ENCODE measurements around the gene GFPT1.

GFPT1 gene

DNA sequence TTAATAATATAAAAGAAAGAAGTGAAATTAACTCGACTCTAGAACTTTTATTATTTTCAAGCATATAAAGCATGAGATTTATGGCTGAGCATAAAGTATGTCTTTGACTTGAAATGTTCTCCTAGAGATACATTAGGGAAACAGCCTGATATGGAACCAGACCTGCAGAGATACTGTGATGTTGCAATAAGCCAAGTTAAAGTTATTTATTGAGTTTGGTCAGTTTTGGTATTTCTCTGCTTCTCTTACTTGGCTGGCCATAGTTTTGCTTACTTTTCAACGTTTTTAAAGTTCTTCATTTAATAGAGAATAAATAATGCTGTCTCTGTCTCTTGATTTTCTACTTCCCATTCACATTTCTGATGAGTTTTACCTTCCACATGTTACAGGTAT is 76.0 kb downstream of the GFPT1 start:
- DNase-seq: no peak

DNA sequence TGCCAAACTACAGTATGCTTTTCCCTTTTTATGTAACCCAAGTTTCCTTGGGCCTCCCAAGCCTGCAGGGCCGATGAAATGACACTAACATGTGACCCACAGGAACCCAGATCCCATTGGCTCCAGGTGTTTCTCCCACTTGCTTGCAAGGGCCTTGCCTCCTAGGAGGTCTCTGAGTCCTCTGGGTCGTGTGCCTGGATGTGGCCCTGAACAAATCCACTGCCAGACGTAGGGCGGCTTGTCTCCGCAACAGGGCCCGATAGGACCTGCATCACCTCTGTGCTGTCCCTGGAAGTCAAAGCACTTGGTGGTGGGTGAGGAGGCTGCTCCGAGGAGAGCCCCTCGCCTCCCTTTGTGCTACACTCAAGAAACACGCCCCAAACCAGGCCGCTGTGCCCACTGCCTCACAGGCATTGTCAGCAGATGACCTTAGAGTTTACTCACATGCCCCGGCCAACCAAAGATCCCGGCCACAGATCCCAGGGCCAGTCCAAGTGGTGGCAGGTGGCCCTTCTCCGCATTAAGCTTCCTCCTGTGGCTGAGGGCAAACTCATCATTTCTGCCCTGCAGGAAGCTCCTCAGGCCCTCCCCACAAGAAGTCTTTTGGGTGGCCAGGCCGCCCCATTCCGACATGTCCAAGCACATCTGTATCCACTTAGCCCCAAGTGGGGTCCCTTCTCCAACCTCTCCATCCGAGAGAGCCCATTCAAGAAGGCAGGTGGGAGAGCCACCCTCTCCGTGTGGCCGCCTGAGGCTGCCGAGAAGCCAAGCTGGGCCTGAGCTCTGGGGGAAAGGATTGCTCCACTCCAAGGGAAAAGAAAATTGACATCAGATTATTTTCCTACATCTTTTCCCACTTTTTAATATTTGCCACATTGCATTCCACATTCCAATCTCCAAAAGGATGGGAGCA is 76.7 kb downstream of the GFPT1 start:
- DNase-seq: no peak

DNA sequence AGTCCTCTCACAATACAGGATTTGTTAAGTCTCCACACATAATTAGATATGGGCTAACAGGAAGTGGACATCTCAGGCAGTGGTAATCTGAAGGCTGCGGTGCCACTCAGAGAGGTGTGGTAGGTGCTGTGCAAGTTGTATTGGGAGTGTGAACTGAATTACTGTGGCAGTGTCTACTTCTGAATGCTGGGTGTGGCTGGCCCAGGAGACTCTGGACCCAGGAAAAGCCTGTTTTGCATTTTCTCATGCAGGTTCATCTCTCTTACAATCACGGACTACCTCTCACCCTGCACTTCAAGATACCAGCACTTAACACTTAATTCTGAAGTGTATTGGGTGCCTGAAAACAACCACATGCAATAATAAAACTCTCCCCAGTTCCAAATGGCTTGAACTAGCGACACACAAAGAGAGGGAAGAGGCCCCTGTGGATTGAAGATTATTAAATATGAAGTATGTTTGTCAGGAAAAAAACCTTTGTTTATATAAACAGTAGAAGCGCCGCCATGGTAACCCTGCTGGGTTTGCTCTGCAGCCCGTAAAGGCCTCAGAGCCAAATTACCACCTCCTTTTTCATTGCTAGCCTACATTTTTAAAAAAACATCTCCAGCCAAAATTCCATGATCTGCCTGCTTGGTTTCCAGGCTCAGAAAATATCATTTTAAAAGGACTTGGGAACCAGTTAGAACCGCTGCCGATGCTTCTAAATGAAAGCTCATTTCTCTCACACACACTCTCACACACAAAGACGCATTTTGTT is 77.5 kb downstream of the GFPT1 start:
- DNase-seq: peak in 1 of 2 donors; percentile 13

DNA sequence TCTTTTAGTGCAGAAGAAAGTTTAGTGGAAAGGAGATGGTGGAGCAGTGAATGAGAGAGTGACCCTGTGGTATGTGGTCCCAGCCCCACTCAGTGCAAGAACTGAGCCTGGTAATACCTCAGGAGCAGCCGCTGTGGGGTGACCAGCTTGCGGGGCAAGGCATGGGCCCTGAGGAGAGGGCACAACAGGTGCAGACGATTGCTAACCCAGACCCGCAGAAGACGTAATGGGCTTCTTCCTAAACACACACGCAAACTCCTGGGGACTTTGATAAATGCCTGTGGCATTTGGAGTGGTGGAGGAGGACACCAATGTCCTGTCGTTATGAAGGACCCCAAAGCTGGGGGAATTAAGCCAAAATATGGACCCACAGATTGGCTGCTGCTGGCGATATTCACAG is 78.7 kb downstream of the GFPT1 start:
- DNase-seq: no peak

DNA sequence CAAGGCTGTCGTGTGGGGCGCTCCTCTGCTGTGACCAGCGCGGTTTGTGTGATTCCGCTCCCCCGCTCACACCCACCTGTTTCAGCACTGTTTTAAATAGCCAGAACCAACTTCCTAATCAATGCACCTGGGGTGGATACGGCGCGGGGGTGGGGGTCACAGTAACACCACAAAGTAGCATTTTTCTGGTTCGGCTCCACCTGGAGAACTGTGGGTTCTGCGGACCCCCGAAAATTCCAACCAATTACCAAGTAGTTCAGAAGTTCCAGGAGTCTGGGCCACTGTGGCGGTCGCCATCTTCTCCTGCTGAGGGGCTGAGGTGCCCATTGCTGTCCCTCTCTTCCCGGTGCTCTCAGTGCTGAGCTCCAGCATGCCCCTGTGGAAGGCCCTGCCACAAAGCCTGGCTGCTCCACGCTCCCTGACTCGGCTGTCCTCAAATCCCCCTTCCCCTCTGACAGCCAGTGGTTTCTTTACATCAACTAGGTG is 79.4 kb downstream of the GFPT1 start:
- no peak for DNase-seq

DNA sequence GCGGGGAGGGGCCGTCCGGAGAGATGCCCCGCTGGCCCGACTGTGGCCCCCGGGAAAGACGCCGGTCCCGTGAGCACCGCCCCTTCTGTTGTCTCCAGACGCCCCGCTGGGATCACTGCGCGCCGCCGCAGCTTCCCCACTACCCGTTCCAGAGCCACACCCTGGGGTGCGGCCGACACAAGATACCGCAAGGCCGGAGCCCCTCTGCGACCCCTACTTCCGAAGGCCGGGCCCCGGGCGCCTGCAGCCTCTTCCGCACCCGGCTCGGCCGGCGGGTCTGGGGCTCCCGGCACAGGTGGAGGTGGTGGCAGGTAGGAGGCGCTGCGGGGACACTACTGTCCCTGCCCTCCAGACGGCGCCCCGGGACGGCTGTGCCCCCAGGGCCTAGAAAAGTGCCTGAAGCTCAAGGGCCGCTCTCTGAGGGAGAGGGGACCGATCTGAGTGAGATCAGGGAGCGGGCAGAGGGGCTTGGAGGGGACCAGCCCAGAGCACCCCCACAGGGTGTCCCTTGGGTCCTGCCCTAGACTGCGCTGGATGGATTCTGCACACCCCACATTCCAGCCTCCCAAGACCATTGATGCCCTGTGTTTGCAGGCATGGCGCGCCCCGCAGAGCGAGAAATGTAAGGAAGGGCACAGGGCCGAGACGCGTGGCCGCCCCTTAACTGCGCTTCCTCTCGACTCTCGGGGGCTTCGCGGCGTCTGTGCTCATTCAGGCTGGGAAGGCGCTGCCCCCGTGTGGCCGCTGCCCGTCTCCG is 80.0 kb downstream of the GFPT1 start:
- DNase-seq: peak; percentile 56 to 64

DNA sequence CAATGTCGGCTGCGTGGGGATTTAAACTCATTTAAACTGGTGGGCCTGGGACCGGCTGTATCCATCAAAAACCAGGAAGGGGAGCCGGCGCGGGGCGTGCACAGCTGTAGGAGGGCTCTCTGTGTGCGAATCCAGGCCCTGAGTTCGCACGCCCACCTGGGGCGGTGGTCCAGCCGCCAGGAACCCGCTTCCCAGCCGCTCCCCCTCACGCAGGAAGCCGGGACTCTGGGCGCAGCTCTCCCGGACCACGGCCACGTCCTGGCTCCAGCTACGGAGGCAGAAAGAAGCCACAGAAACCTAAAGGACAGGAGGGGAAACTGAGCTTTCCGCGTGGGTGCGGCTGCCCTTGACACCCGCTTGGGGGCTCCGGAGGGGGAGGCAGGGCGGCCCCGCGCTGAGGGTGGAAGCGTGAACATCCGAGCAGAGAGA is 80.6 kb downstream of the GFPT1 start:
- no peak for DNase-seq

DNA sequence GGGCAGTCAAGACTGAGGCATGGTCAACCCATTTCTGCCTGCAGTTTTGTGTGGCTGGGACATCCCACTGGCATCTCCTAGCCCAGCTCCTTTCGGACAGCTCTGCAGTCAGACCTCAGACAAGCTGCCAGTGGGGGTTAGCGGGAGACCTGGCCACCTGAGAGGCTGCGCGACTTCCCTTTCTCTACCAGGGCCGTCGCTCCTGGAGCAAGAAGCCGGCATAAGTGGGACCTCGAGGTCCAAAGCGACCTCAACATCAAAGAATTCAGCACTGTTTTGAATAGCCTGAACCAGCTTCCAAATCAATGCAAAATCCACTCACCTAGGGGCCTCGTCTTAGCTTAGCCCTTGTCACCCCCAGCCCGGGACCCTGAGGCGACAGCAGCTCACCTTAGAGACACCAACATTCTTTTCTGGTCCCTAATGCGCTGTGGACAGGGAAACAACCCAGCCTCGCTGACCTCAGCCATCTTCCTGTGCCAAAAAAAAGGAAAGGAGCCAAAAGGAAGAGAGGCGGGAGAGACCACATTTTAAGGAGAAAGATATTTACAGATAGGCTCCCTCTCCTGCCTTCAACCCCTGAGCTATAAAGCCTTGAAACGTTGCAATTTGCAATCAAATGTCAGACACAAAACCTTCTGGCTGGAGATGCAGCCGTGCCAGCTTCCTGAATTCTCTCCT is 81.2 kb downstream of the GFPT1 start:
- no peak for DNase-seq

DNA sequence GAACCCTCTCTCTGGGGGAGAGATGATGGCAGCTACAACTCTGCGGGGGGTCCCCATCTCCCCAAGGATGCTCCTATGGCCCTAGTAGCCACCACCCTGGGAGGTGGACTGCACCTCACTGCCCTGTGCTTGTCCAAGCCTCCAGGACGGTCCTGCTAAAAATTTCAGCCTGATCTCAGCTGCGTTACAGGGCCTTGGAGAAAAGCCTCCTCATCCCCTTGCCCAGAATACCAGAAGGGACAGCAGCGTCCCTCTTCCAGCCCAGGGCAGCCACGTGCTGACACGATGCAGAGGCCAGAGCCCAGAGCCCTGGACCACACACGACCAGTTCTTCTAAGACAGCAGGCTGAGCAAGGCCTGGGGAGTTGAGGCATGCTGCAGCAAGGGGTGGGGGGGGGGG is 81.9 kb downstream of the GFPT1 start:
- no peak for DNase-seq

DNA sequence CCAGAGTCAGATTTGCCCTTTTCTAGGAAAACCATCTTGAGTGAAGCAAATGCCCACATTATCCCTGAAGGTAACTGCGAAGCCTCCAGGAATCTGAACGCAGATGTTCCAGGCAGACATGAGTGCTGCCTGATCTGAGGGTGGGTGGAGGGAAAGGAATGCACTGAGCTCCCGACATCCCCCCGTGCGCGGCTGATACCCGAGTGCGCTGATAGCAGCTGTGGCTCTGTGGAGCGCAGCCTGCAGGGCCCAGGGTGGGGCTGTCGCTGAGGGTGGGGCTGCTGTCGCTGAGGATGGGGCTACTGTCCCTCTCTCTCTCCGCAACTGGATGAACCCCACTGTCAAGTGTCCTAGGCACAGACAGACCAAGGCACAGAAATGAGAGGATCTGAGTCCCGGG is 82.4 kb downstream of the GFPT1 start:
- DNase-seq: no peak

DNA sequence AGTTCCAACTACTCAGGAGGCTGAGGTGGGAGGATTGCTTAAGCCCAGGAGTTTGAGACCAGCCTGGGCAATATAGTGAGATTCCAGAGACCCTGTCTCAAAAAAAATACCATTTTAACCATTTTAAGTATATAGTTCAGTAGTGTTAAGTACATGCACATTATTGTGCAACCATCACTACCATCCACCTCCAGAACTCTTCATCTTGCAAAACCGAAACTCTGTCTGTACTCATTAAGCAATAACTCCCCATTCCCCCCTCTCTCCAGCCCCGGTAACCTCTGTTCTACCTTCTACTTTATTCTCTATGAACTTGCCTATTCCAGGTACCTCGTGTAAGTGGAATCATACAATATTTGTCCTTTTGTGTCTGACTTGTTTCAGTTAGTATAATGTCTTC is 86.4 kb downstream of the GFPT1 start:
- DNase-seq: no peak

DNA sequence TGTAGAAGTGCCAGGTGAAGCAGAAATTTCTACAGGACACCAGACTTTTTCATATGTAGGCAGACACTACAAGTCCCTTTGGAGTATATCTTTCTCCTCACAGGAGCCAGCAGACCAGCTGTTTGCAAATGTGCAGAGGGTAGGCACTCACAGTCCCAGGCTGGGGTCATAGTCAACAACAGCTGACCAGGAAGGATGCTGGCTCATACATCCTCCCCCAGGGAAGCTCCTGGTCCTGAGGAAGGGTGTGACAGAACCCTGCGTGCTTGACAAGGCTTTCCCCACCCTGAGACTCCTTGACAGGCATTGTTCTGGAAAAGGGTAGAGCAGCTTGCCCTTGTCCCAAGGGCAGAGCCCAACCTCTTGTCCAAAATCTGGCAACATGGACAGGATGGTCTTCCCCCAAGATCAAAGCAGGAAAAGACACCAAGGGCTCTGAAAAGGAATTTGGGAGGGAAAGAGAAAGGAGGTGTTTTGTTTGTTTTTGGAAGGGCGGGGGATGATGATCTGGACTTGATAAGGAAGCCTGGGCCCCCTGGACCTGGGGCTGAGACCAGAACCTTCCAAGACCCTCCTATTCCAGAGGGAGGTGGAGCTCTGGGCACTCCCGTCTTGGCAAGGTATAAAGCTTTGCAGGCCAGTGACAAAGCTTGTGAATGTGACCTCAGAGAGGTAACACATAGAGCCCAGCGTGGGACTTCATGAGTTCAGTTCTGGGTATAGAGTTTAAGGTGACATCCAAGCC is 87.1 kb downstream of the GFPT1 start:
- no peak for DNase-seq

DNA sequence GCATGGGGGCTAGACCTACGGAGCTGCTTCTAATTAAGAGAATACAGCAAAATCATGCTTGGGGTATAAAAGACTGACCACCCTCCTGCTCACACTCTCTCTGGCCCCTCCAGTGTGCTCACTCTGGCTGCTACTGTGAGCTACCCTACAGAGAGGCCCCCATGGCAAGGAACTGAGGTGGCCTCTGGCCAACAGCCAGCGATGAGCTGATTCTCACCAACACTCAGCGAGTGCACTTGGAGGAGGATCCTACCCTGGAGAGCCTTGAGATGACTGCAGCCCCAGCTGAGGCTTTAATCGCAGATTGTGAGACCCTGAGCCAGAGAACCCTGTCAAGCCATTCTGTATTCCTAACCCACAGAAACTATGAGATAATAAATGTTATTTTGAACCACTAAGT is 88.2 kb downstream of the GFPT1 start:
- no peak for DNase-seq

DNA sequence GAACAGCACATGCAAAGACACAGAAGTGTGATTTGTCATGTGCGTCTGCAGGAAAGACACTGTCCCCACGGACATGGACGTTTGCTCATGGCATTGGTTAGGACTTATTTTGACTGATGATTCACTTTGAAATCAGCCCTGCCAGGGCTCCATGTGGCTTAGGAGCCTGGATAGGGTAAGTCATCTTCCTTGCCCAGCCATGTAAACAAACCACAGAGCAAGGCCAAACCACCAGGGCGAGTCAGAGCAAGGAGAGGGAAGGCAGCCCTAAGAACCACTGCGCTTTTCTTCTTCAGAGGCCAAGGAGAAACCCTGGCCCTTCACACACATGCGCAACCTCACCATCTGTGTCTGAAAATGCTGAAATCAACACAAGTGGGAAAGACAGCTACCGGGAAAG is 88.8 kb downstream of the GFPT1 start:
- DNase-seq: no peak

DNA sequence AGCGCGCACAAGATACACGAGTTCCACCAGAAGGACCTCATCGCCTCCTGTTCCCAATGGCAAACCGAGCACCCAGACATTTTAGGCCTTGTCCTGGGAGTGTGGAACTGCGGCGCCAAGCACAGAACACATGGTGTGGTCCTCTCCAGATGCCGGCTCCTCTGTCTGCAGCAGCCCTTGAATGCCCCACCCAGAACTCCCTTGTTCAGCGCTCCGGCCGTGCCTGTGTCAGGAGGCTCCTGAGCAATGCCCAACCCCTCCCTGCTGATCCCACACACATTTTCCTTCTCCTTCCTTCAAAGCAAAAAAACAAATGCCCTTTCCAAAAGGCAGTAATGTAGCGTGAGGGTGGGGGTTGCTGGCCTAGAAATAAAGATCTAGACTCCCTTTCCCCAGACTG is 89.8 kb downstream of the GFPT1 start:
- no peak for DNase-seq

DNA sequence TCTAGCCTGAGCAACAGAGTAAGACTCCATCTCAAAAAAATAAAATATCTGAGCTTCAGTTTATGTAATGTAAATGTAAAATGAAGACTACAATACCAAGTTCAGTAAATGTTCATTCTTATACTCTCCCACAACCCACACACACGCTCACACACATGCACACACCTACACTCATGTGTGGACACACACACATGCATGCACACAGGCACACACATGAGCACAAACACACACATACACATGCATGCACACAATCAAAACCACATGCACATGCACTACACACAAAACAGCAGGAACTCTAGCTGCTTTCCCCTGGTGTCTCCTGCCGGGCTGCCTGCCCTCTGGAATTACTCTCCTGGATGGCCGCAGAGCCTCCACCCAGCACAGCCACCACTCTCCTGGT is 90.6 kb downstream of the GFPT1 start:
- DNase-seq: no peak

DNA sequence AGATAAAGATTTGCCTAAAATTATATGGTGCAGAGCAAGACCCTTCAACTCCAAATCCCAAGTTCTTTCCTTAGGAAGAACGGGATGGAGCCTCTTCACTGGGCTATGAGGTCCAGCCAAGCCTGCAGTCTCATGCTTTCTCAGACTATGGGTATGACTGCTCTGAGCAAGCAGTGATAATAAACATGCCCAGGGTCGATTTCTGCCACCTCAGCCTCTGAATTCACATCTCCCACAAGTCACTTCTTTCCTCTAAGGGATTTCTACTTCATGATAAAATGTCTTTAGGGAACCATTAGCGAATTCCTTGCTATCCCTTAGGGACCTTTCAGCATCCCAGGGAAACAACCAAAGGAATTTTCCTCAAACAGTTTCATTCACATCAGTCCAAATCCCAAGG is 94.8 kb downstream of the GFPT1 start:
- no peak for DNase-seq

DNA sequence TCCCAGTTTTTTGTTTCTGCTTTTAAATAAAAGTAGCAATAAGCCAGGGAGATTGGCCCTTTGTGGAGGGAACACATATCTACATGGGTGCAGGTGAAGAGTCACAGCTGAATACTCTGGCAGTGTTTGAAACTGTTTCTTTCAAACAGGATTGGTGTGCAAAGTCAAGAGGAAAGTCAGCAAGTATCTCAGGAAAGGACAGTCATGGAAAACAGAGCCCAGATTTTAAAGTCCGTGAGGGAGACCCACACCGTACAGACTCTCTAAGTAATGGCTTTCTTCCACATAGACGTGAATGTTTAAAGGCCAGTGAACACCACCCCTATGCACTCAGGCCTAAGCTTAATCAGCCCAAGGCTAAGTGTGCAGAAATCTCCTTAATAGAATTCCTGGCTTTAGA is 95.3 kb downstream of the GFPT1 start:
- no peak for DNase-seq

DNA sequence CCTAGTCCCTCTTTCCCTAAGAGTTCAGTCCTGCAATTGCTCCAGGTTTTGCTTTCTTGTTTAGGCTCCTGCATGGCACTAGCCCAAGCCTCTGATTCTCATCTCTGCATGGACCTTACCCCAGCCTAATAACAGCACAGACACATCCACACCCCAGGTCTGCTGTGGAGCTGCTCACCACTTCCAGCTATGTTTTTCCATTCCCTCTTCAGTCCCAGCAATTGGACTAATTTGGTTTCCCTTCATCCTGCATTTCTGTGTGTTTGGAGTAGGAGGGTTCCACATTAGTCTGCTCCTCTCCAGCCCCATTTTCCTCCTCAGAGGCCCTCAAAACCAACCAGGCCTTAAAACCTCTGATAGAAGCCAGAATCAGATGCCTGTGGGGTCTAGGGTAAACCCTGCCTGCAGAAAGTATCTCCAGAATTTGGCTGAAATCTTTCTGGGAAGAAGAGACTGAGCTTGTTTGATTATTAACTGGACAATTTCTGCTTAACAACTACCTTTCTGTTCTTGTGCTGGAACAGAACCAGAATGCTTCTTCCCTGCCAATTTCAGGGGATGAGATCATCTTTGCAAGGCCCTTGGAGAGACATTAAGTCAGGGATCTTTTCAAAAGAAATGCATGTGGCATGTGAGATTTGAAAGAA is 95.9 kb downstream of the GFPT1 start:
- no peak for DNase-seq

DNA sequence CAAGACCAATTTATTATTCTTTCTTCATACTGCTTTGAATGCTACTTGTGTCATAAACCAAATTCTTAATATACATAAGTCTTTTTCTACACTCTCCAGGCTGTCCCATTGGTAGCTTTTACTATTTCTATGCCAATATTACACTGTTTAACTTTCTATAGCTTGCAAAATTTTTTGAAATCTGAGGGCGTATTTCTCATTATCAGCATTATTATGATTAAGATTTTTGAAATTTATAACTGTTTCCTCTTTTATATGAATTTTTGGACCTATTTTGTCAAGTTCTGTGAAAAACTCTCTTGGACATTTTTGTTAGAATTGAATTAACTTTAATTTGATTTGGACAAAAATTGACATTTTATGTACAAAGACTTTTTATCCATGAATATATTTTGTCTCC is 98.6 kb downstream of the GFPT1 start:
- no peak for DNase-seq

DNA sequence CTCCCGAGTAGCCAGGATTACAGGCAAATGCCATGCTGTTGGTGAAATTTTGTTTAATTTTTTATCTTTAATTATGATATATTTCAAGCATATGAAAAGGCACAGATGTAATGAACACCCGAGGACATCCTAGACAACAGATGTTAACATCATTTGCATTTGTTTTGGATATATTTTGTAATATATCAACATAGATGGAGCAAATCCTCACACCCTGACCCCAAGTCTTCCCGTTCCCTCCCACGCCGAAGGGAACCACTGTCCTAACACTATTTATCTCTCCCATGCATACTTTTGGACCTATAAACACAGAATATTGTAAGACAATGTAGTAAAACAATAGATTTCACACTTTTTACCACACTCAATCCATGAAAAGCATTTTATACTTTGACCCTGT is 99.5 kb downstream of the GFPT1 start:
- no peak for DNase-seq

Measured in CD4-positive, alpha-beta T cell treated with Interleukin-4 for 1 hour (primary cell).